NCI-H345 (cell line): ENCODE data around the gene KBTBD7.

Source experiments
- DNase-seq: peaks from one replicate; lab custom pipeline; 2025; lab: John Stamatoyannopoulos, UW

KBTBD7 gene, protein sequence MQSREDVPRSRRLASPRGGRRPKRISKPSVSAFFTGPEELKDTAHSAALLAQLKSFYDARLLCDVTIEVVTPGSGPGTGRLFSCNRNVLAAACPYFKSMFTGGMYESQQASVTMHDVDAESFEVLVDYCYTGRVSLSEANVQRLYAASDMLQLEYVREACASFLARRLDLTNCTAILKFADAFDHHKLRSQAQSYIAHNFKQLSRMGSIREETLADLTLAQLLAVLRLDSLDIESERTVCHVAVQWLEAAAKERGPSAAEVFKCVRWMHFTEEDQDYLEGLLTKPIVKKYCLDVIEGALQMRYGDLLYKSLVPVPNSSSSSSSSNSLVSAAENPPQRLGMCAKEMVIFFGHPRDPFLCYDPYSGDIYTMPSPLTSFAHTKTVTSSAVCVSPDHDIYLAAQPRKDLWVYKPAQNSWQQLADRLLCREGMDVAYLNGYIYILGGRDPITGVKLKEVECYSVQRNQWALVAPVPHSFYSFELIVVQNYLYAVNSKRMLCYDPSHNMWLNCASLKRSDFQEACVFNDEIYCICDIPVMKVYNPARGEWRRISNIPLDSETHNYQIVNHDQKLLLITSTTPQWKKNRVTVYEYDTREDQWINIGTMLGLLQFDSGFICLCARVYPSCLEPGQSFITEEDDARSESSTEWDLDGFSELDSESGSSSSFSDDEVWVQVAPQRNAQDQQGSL

DNA sequence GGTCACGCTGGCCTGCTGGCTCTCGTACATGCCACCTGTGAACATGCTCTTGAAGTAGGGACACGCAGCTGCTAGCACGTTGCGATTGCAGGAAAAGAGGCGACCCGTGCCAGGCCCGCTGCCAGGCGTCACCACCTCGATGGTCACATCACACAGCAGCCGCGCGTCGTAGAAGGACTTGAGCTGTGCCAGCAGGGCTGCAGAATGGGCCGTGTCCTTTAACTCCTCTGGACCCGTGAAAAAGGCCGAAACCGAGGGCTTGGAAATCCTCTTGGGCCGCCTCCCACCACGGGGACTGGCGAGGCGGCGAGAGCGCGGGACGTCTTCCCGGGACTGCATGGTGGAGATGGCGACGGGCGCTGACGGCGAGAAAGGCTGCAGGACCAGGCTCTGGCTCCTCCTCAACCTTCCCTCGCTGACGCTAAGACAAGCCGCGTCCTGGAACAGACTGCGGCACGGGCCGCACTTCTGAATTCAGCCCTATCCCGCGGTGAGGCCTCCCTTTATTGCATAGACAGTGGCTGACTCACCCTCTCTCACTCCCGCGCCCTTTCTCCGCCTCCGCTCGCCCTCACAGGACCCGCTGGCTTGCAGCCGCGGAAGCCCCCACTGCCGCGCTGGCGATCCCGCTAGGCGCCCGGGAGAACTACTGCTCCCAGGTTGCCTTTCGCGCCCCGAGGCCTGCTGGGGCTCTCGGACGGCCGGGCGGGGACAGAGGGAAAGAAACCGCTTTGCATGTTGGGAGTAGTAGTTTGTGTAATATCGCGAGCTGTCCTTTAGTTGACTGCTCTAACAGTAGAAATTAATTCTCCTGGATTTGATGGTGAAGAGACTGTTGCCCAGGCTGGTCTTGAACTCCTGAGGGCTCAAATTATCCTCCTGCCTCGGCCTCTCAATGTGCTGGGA, at the start of gene KBTBD7:
Gene KBTBD7 (minus strand): TSS at position 651 of the 906 bp plus-strand sequence. CDS start 312 bp downstream, at position 339.
- peak; percentile 90 for DNase-seq

DNA sequence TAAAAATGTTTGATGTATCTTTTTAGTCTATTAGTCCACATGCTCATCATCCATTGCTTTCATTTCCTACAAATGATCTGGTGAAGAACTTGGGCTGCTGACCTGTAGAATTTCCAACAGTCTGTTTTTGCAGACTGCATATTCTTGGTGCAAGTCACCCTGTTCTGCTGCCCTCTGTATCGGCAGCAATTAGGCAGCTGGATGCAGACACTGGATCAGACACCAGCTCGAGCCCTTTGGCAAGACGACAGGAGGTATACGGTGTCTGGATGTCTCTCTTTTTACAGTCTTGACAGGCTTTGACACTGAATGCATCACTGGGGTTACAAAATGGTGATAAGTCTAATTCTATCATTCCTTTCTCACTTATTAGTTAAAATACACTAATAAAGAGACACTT, 47.3 kb upstream of the KBTBD7 start:
- DNase-seq, result no peak

GRCh38 chr13:41236369-41236768, 42.0 kb upstream of the KBTBD7 start:
- no peak for DNase-seq

DNA sequence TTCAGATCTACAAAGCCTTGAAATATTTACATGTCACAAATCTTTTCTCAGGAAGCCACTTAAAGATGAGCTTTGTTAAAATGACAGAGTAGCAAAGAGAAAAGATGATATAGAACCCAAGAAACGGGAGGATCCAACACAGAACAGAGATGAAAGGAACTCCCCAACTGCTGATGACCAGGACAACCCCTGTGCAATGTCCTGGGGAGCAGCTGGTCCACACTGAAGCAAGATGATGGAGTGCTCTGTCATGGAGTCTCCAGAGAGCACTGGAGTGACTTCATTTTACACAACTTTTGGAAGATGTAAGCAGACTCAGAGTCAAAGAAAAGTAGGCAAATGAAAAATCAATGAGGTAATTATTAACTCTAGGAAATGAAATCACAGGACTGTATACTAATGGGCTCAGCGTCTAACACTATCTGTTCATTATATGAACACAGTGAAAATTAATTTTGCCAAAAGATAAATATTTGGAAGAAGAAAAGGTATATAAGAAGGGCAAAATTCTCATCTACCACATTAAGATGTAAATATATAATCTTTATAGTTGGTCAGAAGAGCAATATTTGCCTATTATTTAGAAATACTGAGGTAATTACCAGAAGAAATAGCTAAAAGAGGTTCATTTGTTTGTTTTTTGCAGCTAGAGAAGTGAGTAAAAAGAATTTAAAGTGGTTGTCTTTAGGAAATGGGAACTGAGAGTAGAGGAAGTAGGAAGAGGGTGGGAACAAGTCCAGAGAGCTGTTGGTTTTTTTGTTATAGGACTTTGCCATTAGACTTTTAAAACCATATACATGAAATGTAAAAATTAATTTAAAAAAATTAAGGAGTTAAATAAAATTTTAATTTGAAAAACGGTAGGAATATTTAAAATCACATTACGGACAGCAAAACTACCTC, 38.5 kb upstream of the KBTBD7 start:
- DNase-seq, result no peak

DNA sequence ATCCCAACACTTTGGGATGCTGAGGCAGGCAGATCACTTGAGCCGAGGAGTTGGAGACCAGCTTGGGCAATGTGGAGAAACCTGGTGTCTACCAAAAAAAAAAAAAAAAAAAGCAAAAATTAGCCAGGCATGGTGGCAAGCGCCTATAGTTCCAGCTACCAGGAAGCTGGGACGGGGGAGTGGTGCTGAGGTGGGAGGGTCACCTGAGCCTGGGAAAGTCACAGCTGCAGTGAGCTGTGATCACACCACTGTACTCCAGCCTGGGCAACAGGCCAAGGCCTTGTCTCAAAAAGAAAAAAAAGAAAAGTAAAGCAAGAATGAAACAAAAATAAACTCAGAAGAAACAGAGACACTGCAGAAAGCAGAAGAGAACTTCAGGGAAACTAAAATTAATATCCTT, 37.4 kb upstream of the KBTBD7 start:
- peak; percentile 58 for DNase-seq

DNA sequence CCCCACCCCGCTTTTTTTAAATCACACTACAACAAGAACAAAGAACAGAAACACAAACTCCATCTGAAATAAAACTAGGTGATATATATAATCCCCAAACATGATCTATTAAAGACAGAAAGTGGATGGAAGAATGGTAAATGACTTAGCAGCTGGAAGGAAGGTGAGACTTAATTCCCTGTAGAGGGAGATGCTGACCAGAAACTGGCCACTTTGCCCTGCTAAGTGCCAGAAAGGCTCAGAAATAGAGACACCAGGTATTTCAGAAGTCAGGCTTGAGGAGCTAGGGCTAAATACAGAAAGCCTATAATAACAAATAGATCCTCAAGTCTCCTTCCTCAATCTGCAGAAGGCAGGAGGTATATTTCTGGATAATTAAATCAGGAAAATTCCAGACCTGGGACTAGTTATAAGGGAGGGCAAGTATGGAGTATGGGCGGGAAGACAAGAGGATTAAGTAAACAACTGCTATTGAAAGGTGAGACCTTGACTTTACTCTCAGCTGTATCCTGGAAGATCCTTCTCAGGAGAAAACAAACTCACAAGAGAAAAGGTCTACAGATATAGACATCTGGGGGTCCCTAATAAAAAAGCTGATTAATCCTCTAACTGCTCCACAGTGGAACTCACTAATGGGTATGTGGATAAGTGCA, 36.8 kb upstream of the KBTBD7 start:
- no peak for DNase-seq

DNA sequence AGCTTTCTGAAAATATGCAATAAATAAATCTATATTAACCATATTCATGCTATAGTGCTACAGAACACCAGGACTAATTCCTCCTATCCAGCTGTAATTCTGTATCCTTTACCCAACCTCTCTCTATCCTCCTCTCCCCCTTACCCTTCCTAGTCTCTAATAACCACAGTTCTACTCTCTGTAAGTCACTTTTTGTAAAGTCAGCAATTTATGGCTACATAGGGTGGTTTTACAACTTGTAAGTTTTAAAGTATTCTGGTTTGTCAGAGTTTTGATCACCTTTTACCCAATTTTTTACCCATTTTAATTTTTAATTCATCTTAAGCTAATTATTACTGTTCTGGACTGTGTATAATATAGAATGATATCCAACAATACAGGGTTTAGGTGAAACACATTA, 35.0 kb upstream of the KBTBD7 start:
- no peak for DNase-seq

DNA sequence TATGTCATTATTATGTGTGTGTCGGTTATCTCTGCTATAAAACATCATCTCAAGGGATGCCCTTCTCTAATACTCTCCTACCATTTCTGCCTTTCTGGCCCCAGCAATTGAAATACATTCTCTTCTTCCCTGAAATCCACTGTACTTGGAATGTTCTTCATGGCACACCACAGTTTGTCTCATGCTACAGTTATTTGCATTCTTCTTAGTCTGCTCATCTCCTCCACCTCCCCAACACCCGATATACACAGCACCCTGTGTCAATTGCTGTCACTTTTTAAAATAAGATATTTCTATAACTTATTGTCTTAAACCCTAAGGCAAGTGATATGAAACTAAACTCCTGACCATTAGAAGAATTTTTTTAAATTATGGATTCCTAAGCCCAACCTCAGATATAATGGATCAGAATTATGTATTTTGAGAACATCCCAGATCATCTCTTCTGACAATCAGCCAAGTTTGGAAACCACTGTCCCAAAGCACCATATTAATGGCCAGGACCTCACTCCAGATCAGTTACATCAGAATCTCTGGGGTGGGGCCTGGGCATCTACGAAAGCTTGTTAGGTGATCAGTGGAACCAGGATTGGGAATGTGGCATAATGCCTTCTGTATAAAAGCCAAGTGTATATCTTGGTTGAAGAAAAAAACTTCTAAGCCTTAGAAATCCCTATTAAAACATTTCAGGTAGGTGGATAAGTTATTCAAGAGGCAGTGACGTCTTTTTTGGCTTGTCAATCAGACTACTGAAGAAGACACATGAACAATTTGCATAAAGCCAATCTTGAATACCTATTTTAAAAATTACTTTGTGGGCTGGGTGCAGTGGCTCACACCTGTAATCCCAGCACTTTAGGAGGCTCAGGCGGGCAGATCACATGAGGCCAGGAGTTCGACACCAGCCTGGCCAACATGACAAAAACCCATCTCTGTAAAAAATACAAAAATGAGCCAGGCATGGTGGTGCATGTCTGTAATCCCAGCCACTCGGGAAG, 30.0 kb upstream of the KBTBD7 start:
- DNase-seq, result no peak

GRCh38 chr13:41222259-41222852, 28.0 kb upstream of the KBTBD7 start:
- peak; percentile 35 for DNase-seq

DNA sequence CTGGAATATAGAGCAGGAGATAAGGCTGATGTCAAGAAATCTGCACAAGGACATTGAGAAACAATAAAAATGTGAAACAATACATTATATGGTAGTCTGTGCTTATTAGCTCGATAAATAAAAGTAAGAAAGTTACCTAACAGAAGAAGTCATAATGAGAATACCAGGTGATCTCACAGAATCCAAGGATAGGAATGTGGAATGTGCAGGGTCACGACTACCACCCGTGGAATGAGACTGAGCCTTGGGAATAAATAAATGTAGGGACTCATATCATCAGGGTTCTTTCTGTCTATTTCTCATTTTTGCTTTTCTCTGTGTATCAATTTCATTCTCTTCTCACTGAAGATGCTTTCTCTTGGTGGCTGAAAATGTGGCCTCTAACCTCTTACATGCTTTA, 26.0 kb upstream of the KBTBD7 start:
- DNase-seq, result no peak

- no peak for DNase-seq
These were observed 21.8 kb upstream of the KBTBD7 start for GRCh38 chr13:41216160-41216559.

DNA sequence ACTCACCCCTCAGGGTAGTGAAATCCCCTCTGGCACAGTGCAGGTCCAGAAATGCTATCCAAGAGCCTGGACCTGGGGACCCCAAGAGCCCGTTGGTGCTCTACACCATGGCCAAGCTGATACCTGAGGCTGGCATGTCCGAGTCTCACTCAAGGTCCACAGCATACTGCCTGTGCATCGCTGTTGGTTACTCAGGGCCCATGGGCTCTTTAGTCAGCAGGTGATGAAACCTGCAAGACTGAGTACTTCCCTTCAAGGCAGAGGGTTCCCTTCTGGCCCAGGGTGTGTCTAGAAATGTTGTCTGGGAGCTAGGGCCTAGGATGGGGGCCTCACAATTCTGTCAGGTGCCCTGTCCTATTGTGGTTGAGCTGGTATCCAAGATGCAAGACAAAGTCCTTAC, 19.6 kb upstream of the KBTBD7 start:
- DNase-seq, result no peak

GRCh38 chr13:41213316-41213715, 18.9 kb upstream of the KBTBD7 start:
- DNase-seq, result no peak

GRCh38 chr13:41212881-41213280, 18.5 kb upstream of the KBTBD7 start:
- DNase-seq, result no peak

GRCh38 chr13:41211062-41211461, 16.7 kb upstream of the KBTBD7 start:
- DNase-seq, result no peak

DNA sequence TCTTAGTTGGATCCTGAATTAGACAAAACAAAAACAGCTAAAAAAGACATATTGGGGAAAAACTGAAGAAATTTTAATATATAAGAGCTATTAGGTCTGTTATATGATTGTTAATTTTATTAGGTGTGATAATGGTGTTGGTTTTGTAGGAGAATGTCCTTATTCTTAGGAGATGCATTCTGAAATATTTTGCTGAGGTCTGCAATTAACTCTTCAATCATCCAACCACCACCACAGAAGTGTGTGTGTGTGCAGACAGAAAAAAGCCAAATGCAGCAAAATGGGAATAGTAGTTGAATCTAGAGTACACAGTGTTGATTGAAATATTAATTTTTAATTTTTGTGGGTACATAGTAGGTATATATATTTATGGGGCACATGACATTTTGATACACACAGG, 12.1 kb upstream of the KBTBD7 start:
- no peak for DNase-seq

- no peak for DNase-seq
These were observed 9.4 kb upstream of the KBTBD7 start for GRCh38 chr13:41203810-41204209.

DNA sequence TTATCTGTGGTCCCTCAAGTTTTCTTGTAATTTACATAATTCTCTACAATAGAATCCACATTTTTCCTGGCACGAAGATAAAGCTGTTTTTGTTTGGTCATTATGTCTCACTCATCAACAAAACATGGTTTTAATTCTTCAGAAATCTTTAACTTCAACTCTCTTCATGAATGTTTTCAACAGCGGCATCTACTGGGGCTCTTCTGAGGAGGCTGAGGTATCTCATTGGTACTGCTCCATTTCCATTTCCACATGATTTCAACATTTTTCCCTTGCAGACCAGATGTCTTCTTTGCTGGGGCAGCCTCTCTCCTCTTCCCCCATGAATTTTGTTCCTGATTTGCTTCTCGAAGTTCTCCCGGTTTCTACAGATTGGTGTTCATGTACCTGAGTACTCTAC, 5.8 kb upstream of the KBTBD7 start:
- no peak for DNase-seq

GRCh38 chr13:41199526-41199925, 5.2 kb upstream of the KBTBD7 start:
- no peak for DNase-seq
